H9 (cell line): ENCODE measurements around the gene TPM3. TPM values are rescaled to one million over a fixed set of nuclear protein-coding genes. Genes with fewer than 3 reads are reported as not detected.

Experiments used
- DNase-seq: peaks from one replicate; pipeline ENCODE4 v3.0.0-alpha.2; 2017
- H2AFZ ChIP-seq: one replicate; pipeline ENCODE4 v1.6.1; 2013; ENCODE audit warnings: mild to moderate bottlenecking, low read length, control low read depth, moderate library complexity
- H2AK5ac ChIP-seq: 2 replicates; pipeline ENCODE4 v1.6.1; 2013; ENCODE audit warnings: low read length, control low read depth, mixed read lengths; ENCODE audit not compliant: insufficient read length
- H2BK120ac ChIP-seq: one replicate; pipeline ENCODE4 v1.6.1; 2013; ENCODE audit warnings: low read depth, mild to moderate bottlenecking, low read length, control low read depth, inconsistent platforms; ENCODE audit not compliant: poor library complexity, severe bottlenecking
- H2BK12ac ChIP-seq: 2 replicates; pipeline ENCODE4 v1.6.1; 2013; ENCODE audit warnings: low read length, control low read depth, mixed read lengths, low read depth; ENCODE audit not compliant: insufficient read length
- H2BK15ac ChIP-seq: 2 replicates; pipeline ENCODE4 v1.6.1; 2013; ENCODE audit warnings: low read depth, low read length, control low read depth
- H2BK20ac ChIP-seq: one replicate; pipeline ENCODE4 v1.6.1; 2013; ENCODE audit warnings: low read depth, mild to moderate bottlenecking, low read length, control low read depth, inconsistent platforms; ENCODE audit not compliant: poor library complexity, severe bottlenecking
- H2BK5ac ChIP-seq: 2 replicates; pipeline ENCODE4 v1.6.1; 2013; ENCODE audit warnings: low read length, control low read depth, mixed read lengths; ENCODE audit not compliant: insufficient read length
- H3K14ac ChIP-seq: 2 replicates; pipeline ENCODE4 v1.6.1; 2013; ENCODE audit warnings: low read length, control low read depth; ENCODE audit not compliant: insufficient read depth
- H3K18ac ChIP-seq: 2 replicates; pipeline ENCODE4 v1.6.1; 2013; ENCODE audit warnings: low read depth, mild to moderate bottlenecking, mixed read lengths, low read length, control low read depth; ENCODE audit not compliant: insufficient read length
- H3K23ac ChIP-seq: 2 replicates; pipeline ENCODE4 v1.6.1; 2013; ENCODE audit warnings: low read length, control low read depth, mixed read lengths, low read depth; ENCODE audit not compliant: insufficient read length
- H3K23me2 ChIP-seq: 2 replicates; pipeline ENCODE4 v1.6.1; 2013; ENCODE audit warnings: low read depth, mild to moderate bottlenecking, mixed read lengths, low read length, control low read depth; ENCODE audit not compliant: insufficient read length, poor library complexity, severe bottlenecking
- H3K27ac ChIP-seq: 2 replicates; pipeline ENCODE4 v1.5.1; 2013; ENCODE audit warnings: low read length, control low read depth, mixed read lengths, low read depth; ENCODE audit not compliant: insufficient read length
- H3K27me3 ChIP-seq: 2 replicates; pipeline ENCODE4 v1.6.1; 2013; ENCODE audit warnings: low read length, control low read depth, inconsistent platforms; ENCODE audit not compliant: insufficient read depth
- H3K4ac ChIP-seq: 2 replicates; pipeline ENCODE4 v1.6.1; 2013; ENCODE audit warnings: low read depth, mild to moderate bottlenecking, control low read depth, inconsistent platforms, low read length, moderate library complexity
- H3K4me1 ChIP-seq: 2 replicates; pipeline ENCODE4 v1.6.1; 2013; ENCODE audit warnings: low read length, control low read depth, inconsistent platforms; ENCODE audit not compliant: insufficient read depth
- H3K4me2 ChIP-seq: 2 replicates; pipeline ENCODE4 v1.6.1; 2013; ENCODE audit warnings: low read length, control low read depth, mixed read lengths; ENCODE audit not compliant: insufficient read length, insufficient read depth
- H3K56ac ChIP-seq: 2 replicates; pipeline ENCODE4 v1.6.1; 2013; ENCODE audit warnings: low read depth, mild to moderate bottlenecking, mixed read lengths, low read length, control low read depth; ENCODE audit not compliant: insufficient read length
- H3K79me1 ChIP-seq: 2 replicates; pipeline ENCODE4 v1.6.1; 2013; ENCODE audit warnings: low read depth, mild to moderate bottlenecking, moderate library complexity, low read length, control low read depth, inconsistent platforms; ENCODE audit not compliant: insufficient read depth, poor library complexity, severe bottlenecking
- H3K79me2 ChIP-seq: 2 replicates; pipeline ENCODE4 v1.6.1; 2013; ENCODE audit warnings: low read length, control low read depth, inconsistent platforms; ENCODE audit not compliant: insufficient read depth
- H3K9ac ChIP-seq: 2 replicates; pipeline ENCODE4 v1.6.1; 2013; ENCODE audit warnings: low read length, control low read depth, mixed read lengths; ENCODE audit not compliant: insufficient read length; ENCODE audit errors: extremely low read depth
- H3K9me3 ChIP-seq: one replicate; pipeline ENCODE4 v1.6.1; 2013; ENCODE audit warnings: low read depth, low read length, inconsistent platforms; ENCODE audit not compliant: control insufficient read depth
- H3T11ph ChIP-seq: one replicate; pipeline ENCODE4 v1.6.1; 2013; ENCODE audit warnings: mild to moderate bottlenecking, low read length, control low read depth, inconsistent platforms
- H4K20me1 ChIP-seq: one replicate; pipeline ENCODE4 v1.6.1; 2013; ENCODE audit not compliant: control insufficient read depth, insufficient read length, insufficient read depth
- H4K5ac ChIP-seq: 2 replicates; pipeline ENCODE4 v1.6.1; 2013; ENCODE audit warnings: low read depth, mild to moderate bottlenecking, mixed read lengths, low read length, control low read depth; ENCODE audit not compliant: insufficient read length
- H4K8ac ChIP-seq: replicated peaks from 2 replicates; pipeline ENCODE4 v1.6.1; 2013; ENCODE audit warnings: low read length, control low read depth, mixed read lengths, low read depth; ENCODE audit not compliant: insufficient read length
- H4K91ac ChIP-seq: 2 replicates; pipeline ENCODE4 v1.6.1; 2013; ENCODE audit warnings: low read depth, mild to moderate bottlenecking, moderate library complexity, mixed read lengths, low read length, control low read depth; ENCODE audit not compliant: insufficient read length
- H3K27ac Mint-ChIP-seq, 3 experiments: 2 replicates in 2 of 3; 3 replicates in 1 of 3; pipeline ENCODE4 v1.8.0; 2020 to 2021; ENCODE audit warnings: mixed read lengths in 3 of 3, mild to moderate bottlenecking in 1 of 3, moderate library complexity in 1 of 3
- H3K27me3 Mint-ChIP-seq: 2 replicates; pipeline ENCODE4 v1.8.0; 2021; ENCODE audit warnings: low read depth, mild to moderate bottlenecking, moderate library complexity, mixed read lengths
- H3K36me3 Mint-ChIP-seq, 3 experiments: 2 replicates in 2 of 3; 3 replicates in 1 of 3; pipeline ENCODE4 v1.8.0; 2020 to 2021; ENCODE audit warnings: low read depth in 3 of 3, mixed read lengths in 3 of 3; ENCODE audit not compliant: insufficient read depth in 1 of 3
- H3K4me1 Mint-ChIP-seq, 2 experiments: 2 replicates each; pipeline ENCODE4 v1.8.0; 2020; ENCODE audit warnings: mixed read lengths in 2 of 2
- H3K4me3 Mint-ChIP-seq, 2 experiments: 2 replicates in 1 of 2; 3 replicates in 1 of 2; pipeline ENCODE4 v1.8.0; 2020 to 2021; ENCODE audit warnings: mild to moderate bottlenecking in 2 of 2, mixed read lengths in 2 of 2, moderate library complexity in 1 of 2
- H3K9me3 Mint-ChIP-seq, 2 experiments: 2 replicates in 1 of 2; 3 replicates in 1 of 2; pipeline ENCODE4 v1.8.0; 2020; ENCODE audit warnings: mild to moderate bottlenecking in 2 of 2, mixed read lengths in 2 of 2, moderate library complexity in 1 of 2
- WGBS: extraction: QIAGEN DNeasy Blood & Tissue Kit; methylation state at CpG from one replicate; pipeline ENCODE4 v1.1.7; 2013; ENCODE audit warnings: missing lambda C conversion rate, low lambda C conversion rate, mixed read lengths; ENCODE audit not compliant: insufficient read length; ENCODE audit errors: extremely low coverage; 5-methylcytosine and 5-hydroxymethylcytosine counted together
- total RNA-seq: library from RNA; stranded (reverse); gene quantifications from 2 replicates; pipeline ENCODE4 v1.2.1, GENCODE V29; 2021
- TF ChIP-seq, protein P1 (sequence below): fragments of 200-600 bp; sonication (generic); conservative IDR thresholded peaks from 3 replicates; pipeline ENCODE4 v1.8.0; 2021; ENCODE audit warnings: antibody characterized with exemption, mild to moderate bottlenecking

The TPM3 gene
- total RNA-seq, 1 experiment from 2014 or later: 508 TPM

- no peak overlapping the region for H2BK5ac ChIP-seq
- H4K20me1 ChIP-seq: no peaks in the 10 kb centered on the region
- H3K56ac ChIP-seq: no peak overlapping the region
- H3K4me1 Mint-ChIP-seq: peaks cover 4% of the 10 kb centered on the region in 2 experiments; a peak in 3 of 4 replicates
- H4K91ac ChIP-seq: no peak overlapping the region
- H3K4me3 Mint-ChIP-seq: no peak overlapping the region
- no peak overlapping the region for H3K27ac ChIP-seq
- no peak overlapping the region for H3K23ac ChIP-seq
- TF ChIP-seq, protein P1, sequence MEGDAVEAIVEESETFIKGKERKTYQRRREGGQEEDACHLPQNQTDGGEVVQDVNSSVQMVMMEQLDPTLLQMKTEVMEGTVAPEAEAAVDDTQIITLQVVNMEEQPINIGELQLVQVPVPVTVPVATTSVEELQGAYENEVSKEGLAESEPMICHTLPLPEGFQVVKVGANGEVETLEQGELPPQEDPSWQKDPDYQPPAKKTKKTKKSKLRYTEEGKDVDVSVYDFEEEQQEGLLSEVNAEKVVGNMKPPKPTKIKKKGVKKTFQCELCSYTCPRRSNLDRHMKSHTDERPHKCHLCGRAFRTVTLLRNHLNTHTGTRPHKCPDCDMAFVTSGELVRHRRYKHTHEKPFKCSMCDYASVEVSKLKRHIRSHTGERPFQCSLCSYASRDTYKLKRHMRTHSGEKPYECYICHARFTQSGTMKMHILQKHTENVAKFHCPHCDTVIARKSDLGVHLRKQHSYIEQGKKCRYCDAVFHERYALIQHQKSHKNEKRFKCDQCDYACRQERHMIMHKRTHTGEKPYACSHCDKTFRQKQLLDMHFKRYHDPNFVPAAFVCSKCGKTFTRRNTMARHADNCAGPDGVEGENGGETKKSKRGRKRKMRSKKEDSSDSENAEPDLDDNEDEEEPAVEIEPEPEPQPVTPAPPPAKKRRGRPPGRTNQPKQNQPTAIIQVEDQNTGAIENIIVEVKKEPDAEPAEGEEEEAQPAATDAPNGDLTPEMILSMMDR: no peak
- H3K9me3 ChIP-seq: no peaks in the 10 kb centered on the region
- no peak overlapping the region for H3K4ac ChIP-seq
- H2AFZ ChIP-seq: peak overlapping the region; percentile 18
- no peaks in the 10 kb centered on the region for H3K23me2 ChIP-seq
- no peak overlapping the region for H3K9ac ChIP-seq
- no peak overlapping the region for H3T11ph ChIP-seq
- no peak overlapping the region for H3K14ac ChIP-seq
- no peaks in the 10 kb centered on the region for H3K79me1 ChIP-seq
- no peak overlapping the region for H2BK15ac ChIP-seq
- no CpG with 5 or more reads among the region's 3 CpGs for WGBS
- H4K8ac ChIP-seq: no peak overlapping the region
- H3K4me1 ChIP-seq: peaks cover 2% of the 10 kb centered on the region; the same call in 1 of the 2 replicates
- no peaks in the 10 kb centered on the region for H3K9me3 Mint-ChIP-seq
- H3K27ac Mint-ChIP-seq: no peak overlapping the region
- H3K27me3 Mint-ChIP-seq: no peaks in the 10 kb centered on the region
- H2AK5ac ChIP-seq: no peak overlapping the region
- no peaks in the 10 kb centered on the region for H3K79me2 ChIP-seq
- H3K18ac ChIP-seq: no peak overlapping the region
- no peak overlapping the region for H4K5ac ChIP-seq
- no peak overlapping the region for H2BK12ac ChIP-seq
- no peak for DNase-seq
- H3K27me3 ChIP-seq: no peaks in the 10 kb centered on the region; the same call in 1 of the 2 replicates
- no peaks in the 10 kb centered on the region for H3K36me3 Mint-ChIP-seq
- no peak overlapping the region for H2BK20ac ChIP-seq
- peak overlapping the region; percentile 7 for H3K4me2 ChIP-seq
- H2BK120ac ChIP-seq: no peak overlapping the region
Observed at GRCh38 chr1:154199563-154199879, 7.6 kb upstream of the TPM3 start.
